HG03095 (cell line): ENCODE results near the gene DCP1A.

Experiments
- ATAC-seq: cut with Tn5 transposase; IDR thresholded peaks from one replicate; pipeline ENCODE4 v1.9.1; 2021; ENCODE audit warnings: moderate library complexity; ENCODE audit not compliant: unreplicated experiment

Gene DCP1A

GRCh38 chr3:53248161-53248560 is 99.2 kb downstream of the DCP1A start:
- ATAC-seq: no peak

- no peak for ATAC-seq
These were observed 99.7 kb downstream of the DCP1A start for GRCh38 chr3:53247619-53248018.

- ATAC-seq: no peak
These were observed 103.1 kb downstream of the DCP1A start for GRCh38 chr3:53244271-53244670.

- no peak for ATAC-seq
These were observed 103.6 kb downstream of the DCP1A start for GRCh38 chr3:53243785-53244184.

- ATAC-seq: no peak
These were observed 104.2 kb downstream of the DCP1A start for GRCh38 chr3:53243165-53243564.

GRCh38 chr3:53242642-53243041 is 104.7 kb downstream of the DCP1A start:
- no peak for ATAC-seq

- ATAC-seq: no peak
These were observed 105.2 kb downstream of the DCP1A start for GRCh38 chr3:53242155-53242554.

GRCh38 chr3:53240989-53241972 is 106.1 kb downstream of the DCP1A start:
- no peak for ATAC-seq

GRCh38 chr3:53239800-53240199 is 107.5 kb downstream of the DCP1A start:
- ATAC-seq: no peak

GRCh38 chr3:53238886-53239285 is 108.5 kb downstream of the DCP1A start:
- no peak for ATAC-seq

- no peak for ATAC-seq
These were observed 109.1 kb downstream of the DCP1A start for GRCh38 chr3:53238051-53238850.

- no peak for ATAC-seq
These were observed 111.1 kb downstream of the DCP1A start for GRCh38 chr3:53236112-53236841.

GRCh38 chr3:53235545-53235944 is 111.8 kb downstream of the DCP1A start:
- ATAC-seq: no peak

- ATAC-seq: no peak
These were observed 112.5 kb downstream of the DCP1A start for GRCh38 chr3:53234841-53235232.

- no peak for ATAC-seq
These were observed 113.1 kb downstream of the DCP1A start for GRCh38 chr3:53234130-53234840.
